IPS DF 4.7 (cell line): ENCODE measurements around the gene VPS35L.
A peak's percentile ranks its signal among the peaks of the same experiment; 100 is the strongest.
"Not testable (repeated sequence)": the region's sequence is repeated elsewhere in the genome, so short reads cannot be mapped to it uniquely, and the experiment has no call there.

Experiments used
- DNase-seq: peaks from one replicate; pipeline ENCODE4 v3.0.0-alpha.2; 2013; ENCODE audit warnings: low spot score; ENCODE audit errors: extremely low read depth

VPS35L gene

DNA sequence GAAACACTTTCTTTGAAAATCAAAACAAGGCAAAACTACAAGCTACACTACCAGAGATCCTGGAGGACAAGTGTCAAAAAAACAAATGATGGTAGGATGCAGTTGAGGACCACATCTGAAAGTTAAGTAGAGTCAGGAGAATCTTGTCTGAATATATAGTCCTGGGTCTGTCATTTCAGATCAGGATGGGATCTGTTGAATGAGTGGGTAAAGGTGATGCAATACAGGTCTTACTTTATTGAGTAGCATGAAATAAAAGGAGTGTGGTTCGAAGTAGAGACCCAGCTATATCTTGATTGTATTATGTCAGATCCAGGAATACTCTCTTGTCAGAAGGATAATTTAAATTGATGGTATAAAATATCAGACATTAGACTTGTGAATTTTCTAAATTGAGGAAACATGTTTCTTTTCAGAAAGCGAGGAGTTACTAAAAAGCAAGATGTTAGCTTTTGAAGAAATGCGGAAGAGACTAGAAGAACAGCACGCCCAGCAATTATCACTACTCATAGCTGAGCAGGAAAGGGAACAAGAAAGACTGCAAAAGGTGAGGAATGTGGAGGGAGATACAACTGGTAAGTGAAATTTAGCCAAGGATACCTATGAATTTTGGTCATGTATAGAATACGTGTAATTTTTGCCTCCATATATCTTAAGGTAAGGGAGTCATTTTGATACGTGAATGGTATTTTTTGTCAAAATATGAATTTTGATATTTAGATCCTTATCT is 15.1 kb upstream of the VPS35L start:
- DNase-seq: no peak

GRCh38 chr16:19542138-19542821 is 13.2 kb upstream of the VPS35L start:
- DNase-seq: no peak

DNA sequence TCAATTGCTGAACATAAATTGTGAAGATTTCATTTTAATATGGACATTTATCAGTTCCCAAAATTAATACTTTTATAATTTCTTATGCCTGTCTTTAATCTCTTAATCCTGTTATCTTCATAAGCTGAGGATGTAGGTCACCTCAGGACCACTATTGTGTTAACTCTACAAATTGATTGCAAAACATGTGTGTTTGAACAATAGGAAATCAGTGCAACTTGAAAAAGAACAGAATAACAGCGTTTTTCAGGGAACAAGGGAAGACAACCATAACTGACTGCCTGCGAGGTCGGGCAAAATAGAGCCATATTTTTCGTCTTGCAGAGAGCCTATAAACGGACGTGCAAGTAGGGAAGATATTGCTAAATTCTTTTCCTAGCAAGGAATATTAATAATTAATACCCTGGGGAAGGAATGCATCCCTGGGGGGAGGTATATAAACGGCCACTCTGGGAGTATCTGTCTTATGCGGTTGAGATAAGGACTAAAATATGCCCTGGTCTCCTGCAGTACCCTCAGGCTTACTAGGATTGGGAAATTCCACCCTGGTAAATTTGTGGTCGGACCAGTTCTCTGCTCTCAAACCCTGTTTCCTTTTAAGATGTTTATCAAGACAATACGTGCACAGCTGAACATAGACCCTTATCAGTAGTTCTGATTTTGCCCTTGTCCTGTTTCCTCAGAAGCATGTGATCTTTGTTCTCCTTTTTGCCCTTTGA is 12.1 kb upstream of the VPS35L start:
- DNase-seq: not testable (repeated sequence)

- no peak for DNase-seq
These were observed 7.4 kb upstream of the VPS35L start for GRCh38 chr16:19548144-19548543.

DNA sequence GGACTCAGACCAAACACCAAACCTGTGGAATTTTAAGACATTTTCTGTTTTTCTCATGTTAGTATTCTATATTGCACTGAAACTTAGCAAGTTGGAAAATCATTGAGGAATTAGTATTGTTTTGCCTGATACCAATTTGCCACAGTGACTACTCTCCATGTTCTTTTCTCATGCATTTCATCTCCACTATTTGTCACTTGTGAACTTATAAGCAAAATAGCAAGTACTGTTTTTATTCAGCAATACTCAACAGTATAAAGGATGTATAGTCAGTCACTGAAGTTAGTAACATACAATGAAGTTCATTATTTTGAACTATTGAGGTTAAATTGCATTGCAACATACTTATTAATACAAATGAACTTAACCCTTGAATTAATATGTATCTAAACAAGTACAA is 5.8 kb upstream of the VPS35L start:
- no peak for DNase-seq

- DNase-seq: peak; percentile 97
These were observed 652 bp downstream of the VPS35L start for GRCh38 chr16:19555938-19556771.

DNA sequence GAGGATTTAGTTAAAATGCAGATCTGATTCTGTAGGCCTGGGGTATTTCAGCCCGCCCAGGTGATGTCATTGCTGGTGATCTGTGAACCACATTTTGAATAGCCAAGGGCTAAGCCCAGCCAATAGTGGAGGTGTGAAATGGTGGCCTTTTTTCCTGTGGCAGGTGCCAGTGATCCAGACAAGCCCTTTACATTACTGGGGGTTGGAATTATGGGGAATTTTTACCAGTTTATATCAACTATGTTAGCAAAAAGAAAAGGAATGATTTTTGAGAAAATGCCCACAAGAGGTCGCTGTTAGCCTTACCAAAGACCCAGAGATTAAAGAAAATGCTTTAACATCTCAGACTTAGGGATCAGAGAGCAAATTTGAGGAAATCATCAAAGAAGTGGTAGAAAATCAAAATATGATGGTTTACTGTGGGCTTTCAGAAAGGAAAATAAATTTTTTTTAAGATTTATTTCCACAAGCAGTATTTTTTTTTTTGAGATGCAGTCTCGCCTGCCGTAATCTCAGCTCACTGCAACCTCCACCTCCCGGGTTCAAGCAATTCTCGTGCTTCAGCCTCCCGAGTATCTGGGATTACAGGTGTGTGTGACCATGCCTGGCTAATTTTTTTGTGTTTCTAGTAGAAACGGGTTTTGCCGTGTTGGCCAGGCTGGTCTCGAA is 3.9 kb downstream of the VPS35L start:
- DNase-seq: peak; percentile 33

GRCh38 chr16:19560078-19560477 is 4.6 kb downstream of the VPS35L start:
- DNase-seq: no peak

DNA sequence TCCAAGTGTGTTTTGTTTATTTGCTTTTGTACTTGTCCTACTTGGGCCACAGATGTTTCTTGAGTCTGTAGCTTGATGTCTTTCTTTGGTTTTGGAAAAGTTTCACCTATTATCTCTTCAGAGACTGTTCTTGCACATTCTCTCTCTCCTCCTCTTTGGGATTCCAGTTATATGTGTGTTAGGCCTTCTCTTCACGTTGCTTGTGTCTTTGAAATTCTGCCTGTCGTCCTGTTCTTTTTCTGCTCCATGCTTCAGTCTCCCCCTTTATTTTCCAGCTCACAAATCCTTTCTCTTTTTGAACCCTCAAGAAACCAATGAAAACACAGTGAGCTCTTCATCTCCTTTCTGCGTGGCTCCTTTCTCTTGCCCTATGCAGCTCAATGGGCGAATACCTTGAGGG is 7.9 kb downstream of the VPS35L start:
- DNase-seq: no peak

GRCh38 chr16:19566362-19566761 is 10.9 kb downstream of the VPS35L start:
- no peak for DNase-seq

GRCh38 chr16:19567560-19567959 is 12.1 kb downstream of the VPS35L start:
- DNase-seq: no peak

GRCh38 chr16:19573997-19574396 is 18.5 kb downstream of the VPS35L start:
- DNase-seq: no peak

DNA sequence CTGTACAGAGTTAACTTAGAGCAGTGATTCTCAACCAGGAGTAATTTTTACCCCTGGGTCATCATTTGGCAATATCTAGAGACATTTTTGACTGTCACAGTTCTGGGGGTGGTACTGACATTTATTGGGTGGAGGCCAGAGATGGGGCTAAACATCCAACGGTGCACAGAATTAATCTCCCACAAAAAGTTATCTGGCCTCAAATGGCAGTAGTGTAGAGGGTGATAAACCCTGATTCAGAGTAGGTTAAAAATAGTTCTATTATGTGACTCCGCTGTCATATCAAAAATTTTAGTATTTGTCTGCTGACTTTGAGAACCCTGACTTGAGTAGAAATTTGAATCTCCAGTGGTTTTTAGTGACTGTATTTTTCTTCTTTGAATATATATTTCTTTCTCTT is 19.1 kb downstream of the VPS35L start:
- DNase-seq: no peak

DNA sequence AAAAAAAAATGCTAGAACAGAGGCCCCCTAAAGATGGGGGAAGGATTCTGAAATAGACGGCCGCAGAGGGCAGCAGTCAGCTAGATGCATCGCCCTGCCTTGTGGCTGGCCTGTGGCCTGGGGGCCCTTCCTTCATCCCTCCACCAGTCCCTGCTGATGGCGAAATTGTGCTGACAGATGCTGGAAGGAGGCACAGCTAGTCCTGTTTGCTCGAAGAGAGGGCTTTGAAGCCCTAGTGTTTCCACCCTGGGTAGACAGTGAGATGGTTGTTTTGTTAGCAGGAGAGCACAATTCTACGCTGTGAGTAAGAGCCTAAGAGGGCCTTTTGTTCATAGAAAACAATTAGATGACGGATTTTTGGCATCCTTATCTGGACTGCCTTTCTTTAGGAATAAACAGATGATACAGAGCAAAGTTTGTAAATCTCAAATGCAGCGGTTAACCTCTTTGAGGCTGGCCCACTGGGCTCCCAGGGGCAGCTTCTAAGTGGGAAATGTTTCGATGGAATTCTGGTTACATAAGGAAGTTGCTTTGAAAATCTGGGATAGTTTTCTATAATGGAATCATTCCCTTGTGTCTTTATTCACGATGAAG is 23.0 kb downstream of the VPS35L start:
- no peak for DNase-seq

DNA sequence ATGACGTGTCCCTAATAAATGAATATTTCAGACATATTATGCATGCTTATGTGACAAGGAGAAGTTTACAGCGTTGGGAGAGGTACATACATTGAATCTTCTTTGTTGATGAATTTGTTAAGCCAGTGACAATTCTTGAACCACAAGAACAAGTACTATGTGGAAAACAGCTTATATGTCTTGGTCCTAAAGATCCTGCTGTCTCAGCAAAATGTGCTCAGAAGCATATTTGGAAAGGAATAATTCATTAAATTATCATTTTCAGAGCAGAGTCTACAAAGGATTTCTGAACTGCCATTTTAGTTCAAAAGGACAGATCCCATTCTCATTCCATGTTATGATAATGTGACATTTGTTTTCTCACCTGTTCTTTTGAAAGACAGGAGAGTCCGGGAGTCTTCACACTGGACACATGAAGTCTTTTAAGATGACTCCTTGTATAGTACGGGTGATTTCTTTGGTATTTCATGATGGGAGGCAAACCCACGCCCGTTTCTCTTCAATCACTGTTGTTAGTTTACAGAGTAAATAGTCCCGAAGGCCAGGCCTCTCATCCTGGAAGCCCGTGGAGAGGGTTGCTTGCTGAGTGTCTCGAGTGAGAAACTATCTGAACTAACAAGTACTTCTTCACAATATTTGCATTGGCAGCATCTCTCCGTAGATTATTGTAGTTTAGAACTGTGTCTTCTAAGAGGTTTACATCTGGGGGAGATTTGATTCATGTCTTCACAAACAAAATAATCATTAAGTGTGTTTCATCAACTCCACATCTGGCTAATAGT is 26.7 kb downstream of the VPS35L start:
- DNase-seq: no peak

DNA sequence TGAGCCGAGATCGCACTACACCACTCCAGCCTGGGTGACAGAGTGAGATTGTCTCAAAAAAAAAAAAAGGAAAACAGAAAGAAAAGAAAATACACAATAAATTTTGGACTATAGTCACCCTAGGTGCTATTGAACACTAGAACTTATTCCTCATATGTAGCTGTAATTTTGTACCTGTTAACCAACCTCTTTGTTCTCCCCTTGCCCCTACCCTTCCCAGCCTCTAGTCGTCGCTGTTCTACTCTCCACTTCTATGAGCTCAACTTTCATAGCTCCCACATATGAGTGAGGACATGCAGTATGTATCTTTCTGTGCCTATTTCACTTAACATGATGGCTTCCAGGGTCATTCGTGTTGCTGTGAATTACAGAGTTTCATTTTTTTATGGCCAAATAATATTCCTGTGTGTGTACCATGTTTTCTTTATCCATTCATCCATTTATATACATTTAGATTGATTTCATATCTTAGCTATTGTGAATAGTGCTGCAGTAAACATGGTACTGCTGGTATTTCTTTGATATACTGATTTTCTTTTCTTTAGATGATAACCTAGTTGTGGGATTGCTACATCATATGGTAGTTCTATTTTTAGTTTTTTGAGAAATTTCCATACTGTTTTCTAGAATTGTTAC is 28.3 kb downstream of the VPS35L start:
- DNase-seq: peak; percentile 36

- no peak for DNase-seq
These were observed 33.2 kb downstream of the VPS35L start for GRCh38 chr16:19588661-19589060.

GRCh38 chr16:19589106-19589505 is 33.6 kb downstream of the VPS35L start:
- no peak for DNase-seq

DNA sequence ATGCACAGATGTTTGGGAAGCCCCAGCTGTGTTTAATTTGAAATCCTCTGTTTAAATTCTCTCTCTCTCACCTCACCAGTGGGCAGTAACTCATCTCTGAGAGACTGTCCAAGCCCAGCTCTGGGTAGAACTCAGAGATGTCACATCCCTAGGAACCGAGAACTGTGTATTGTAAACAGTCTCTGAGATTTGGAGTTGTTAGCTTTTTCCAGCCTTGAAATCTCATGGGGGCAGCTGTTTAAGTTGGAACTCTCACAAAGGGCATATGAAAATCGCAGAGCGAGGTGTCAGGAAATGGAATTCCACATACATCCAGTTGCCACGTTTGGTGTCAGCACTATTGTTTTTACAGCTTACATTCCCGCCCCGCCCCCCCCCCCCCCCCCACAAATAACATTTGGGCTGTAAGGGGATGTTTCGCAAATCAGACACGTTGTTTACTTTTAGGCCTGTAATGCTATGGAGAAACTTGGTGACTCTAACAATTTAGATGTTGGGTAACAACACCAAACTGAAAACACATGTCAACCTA is 34.3 kb downstream of the VPS35L start:
- DNase-seq: no peak
